Iris pigment epithelial cell (primary cell): ENCODE results near the gene DAB1.

Source experiments
- DNase-seq: peaks from one replicate; pipeline ENCODE4 v3.0.0-alpha.2; 2011; ENCODE audit warnings: low read depth

DAB1 gene

GRCh38 chr1:57019236-57019839, 404.5 kb downstream of the DAB1 start:
- no peak for DNase-seq

- DNase-seq = no peak
Measured at GRCh38 chr1:57018119-57018518, 405.7 kb downstream of the DAB1 start.

- no peak for DNase-seq
Measured at GRCh38 chr1:57017717-57018116, 406.1 kb downstream of the DAB1 start.

GRCh38 chr1:57017200-57017599, 406.7 kb downstream of the DAB1 start:
- no peak for DNase-seq

GRCh38 chr1:57015071-57015470, 408.8 kb downstream of the DAB1 start:
- no peak for DNase-seq

- DNase-seq = no peak
Measured at GRCh38 chr1:57013522-57013921, 410.3 kb downstream of the DAB1 start.

GRCh38 chr1:57012315-57012714, 411.5 kb downstream of the DAB1 start:
- DNase-seq = no peak

GRCh38 chr1:57010511-57010910, 413.3 kb downstream of the DAB1 start:
- DNase-seq = no peak

- no peak for DNase-seq
Measured at GRCh38 chr1:57007948-57008347, 415.9 kb downstream of the DAB1 start.

- no peak for DNase-seq
Measured at GRCh38 chr1:57007472-57007871, 416.4 kb downstream of the DAB1 start.

- DNase-seq = no peak
Measured at GRCh38 chr1:57003398-57004139, 420.3 kb downstream of the DAB1 start.

GRCh38 chr1:56995414-56996100, 428.3 kb downstream of the DAB1 start:
- DNase-seq = no peak

GRCh38 chr1:56993475-56993874, 430.4 kb downstream of the DAB1 start:
- no peak for DNase-seq

- no peak for DNase-seq
Measured at GRCh38 chr1:56992318-56993125, 431.3 kb downstream of the DAB1 start.

- DNase-seq = no peak
Measured at GRCh38 chr1:56991576-56991975, 432.3 kb downstream of the DAB1 start.

GRCh38 chr1:56986397-56986796, 437.5 kb downstream of the DAB1 start:
- no peak for DNase-seq

GRCh38 chr1:56985857-56986256, 438.0 kb downstream of the DAB1 start:
- DNase-seq = no peak

- no peak for DNase-seq
Measured at GRCh38 chr1:56983484-56983883, 440.4 kb downstream of the DAB1 start.

GRCh38 chr1:56979986-56980755, 443.7 kb downstream of the DAB1 start:
- no peak for DNase-seq

- no peak for DNase-seq
Measured at GRCh38 chr1:56978819-56979218, 445.0 kb downstream of the DAB1 start.

GRCh38 chr1:56977910-56978309, 445.9 kb downstream of the DAB1 start:
- no peak for DNase-seq

- DNase-seq = no peak
Measured at GRCh38 chr1:56975446-56975845, 448.4 kb downstream of the DAB1 start.
